ENCODE measurements around the gene MT3.

The MT3 gene

DNA sequence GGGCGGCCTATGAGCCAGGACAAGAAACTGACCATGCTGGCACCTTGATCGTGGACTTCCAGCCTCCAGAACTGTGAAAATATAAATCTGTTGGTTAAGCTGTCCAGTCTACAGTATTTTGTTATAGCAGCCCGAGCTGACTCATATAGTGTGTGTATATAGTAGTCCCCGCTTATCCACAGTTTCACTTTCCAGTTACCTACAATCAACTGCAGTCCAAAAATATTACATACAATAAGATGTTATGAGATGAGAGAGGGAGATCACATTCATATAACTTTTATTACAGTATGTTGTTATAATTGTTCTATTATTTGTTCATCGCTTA, 4.9 kb downstream of the MT3 start:
- H3K4me3 ChIP-seq (ENCODE audit: low read length): no peak overlapping the region
- TF ChIP-seq, protein P1, sequence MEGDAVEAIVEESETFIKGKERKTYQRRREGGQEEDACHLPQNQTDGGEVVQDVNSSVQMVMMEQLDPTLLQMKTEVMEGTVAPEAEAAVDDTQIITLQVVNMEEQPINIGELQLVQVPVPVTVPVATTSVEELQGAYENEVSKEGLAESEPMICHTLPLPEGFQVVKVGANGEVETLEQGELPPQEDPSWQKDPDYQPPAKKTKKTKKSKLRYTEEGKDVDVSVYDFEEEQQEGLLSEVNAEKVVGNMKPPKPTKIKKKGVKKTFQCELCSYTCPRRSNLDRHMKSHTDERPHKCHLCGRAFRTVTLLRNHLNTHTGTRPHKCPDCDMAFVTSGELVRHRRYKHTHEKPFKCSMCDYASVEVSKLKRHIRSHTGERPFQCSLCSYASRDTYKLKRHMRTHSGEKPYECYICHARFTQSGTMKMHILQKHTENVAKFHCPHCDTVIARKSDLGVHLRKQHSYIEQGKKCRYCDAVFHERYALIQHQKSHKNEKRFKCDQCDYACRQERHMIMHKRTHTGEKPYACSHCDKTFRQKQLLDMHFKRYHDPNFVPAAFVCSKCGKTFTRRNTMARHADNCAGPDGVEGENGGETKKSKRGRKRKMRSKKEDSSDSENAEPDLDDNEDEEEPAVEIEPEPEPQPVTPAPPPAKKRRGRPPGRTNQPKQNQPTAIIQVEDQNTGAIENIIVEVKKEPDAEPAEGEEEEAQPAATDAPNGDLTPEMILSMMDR (conservative IDR thresholded peaks at IDR 0.05; ENCODE audit: low read length): no peak
- no peak for DNase-seq (ENCODE audit: low read depth)

DNA sequence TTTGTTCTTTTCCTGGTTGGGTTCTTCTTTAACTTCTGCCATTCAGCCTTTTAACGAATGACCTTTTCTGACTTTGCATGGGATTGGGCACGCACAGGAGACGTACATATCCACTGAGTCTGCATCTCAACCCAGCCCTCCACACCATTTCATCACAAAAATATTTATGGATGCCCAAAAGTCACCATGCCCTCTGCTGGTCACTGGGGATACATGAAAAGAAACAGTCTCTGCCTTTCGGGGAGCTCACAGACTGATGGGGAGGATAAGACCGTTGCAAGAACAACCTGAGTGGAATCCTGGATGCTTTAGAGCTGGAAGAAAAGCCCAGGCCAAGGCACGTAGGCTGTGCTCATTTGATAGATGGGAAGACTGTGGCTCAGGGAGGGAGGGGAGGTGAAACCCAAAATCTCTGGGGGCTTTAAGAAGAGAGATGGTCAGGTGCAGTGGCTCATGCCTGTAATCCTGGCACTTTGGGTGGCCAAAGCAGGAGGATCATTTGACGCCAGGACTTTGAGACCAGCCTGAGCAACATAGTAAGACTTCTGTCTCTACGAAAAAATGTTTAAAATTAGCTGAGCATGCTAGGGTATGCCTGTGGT, 11.2 kb downstream of the MT3 start:
- TF ChIP-seq, protein P1 (conservative IDR thresholded peaks at IDR 0.05; ENCODE audit: low read length): peak; percentile 82
- DNase-seq (ENCODE audit: low read depth): peak; percentile 60
- H3K4me3 ChIP-seq (ENCODE audit: low read length): no peak overlapping the region

DNA sequence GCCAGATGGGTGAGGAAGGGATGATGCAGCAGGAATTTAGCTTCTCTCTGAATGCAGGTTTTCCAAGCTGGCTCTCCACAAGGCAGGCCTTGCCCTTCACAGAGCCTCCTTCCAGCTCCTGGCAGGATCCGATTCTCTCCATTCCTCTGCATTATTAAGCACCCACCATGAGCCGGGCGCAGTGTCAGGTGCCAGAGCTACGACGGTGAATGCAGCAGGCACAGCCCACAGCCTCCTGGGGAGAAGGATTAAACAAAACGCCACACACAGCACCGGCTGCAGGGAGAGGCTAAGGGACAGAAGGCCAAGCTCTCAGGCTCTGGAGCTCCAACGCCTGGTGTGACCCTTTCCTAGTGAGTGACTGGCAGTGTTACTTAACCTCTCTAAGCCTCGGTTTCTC, 12.0 kb downstream of the MT3 start:
- no peak overlapping the region for H3K4me3 ChIP-seq (ENCODE audit: low read length)
- TF ChIP-seq, protein P1 (conservative IDR thresholded peaks at IDR 0.05; ENCODE audit: low read length): no peak
- DNase-seq (ENCODE audit: low read depth): no peak

DNA sequence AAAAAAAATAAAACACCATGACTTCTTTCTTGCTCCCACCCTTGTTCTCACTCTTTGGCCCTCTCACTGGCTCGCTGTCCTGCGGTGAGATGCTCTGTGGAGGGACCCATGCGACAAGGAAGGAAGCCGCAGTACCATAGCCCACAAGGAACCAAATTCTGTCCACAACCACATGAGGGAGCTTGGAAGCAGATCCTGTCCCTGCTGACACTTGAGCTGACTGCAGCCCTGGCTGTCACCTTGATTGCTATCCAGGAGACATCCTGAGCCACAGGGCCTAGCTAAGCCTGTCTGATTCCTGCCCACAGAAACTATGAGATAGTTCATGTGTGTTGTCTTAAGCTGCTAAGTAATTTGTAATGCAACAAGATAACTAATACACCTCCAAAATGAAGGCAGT, 14.3 kb downstream of the MT3 start:
- TF ChIP-seq, protein P1 (conservative IDR thresholded peaks at IDR 0.05; ENCODE audit: low read length): peak; percentile 50
- no peak overlapping the region for H3K4me3 ChIP-seq (ENCODE audit: low read length)
- peak; percentile 38 for DNase-seq (ENCODE audit: low read depth)

DNA sequence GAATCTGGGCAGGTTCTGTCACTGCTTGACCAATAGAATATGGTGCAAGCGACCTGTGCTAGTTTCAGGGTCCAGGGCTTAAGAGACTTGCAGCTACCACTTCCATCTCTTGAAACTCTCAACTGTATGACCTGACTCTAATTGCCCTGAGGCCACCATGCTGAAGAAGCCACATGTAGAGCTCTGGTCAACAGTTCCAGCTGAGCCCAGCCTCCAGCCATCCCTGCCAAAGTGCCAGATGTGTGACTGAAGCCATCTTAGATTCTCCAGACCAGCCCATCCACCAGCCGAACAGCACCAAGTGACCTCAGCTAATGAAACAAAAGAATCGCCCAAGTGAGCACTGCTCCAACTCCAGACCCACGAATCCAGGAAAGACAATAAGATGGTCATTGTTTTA, 15.6 kb downstream of the MT3 start:
- no peak for DNase-seq (ENCODE audit: low read depth)
- H3K4me3 ChIP-seq (ENCODE audit: low read length): no peak overlapping the region
- TF ChIP-seq, protein P1 (conservative IDR thresholded peaks at IDR 0.05; ENCODE audit: low read length): no peak

DNA sequence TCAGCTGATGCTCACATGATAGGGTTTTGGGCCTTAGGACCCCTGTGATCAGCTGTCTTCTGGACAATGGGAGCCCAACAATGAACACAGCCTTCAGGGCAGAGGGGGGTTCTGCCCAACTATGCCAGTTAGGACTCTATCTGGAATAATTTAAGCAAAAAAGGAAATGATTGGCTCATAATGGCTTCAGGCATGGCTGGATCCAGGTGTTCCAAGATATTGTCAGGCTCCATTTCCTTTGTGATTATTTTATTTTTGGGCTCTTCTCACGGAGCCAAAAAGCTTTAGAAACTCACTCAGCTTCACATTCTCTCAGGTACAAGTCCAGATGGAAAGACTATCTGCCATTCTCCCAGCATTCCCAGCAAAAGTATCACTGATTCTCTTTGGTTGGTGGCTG, 16.1 kb downstream of the MT3 start:
- no peak overlapping the region for H3K4me3 ChIP-seq (ENCODE audit: low read length)
- TF ChIP-seq, protein P1 (conservative IDR thresholded peaks at IDR 0.05; ENCODE audit: low read length): no peak
- DNase-seq (ENCODE audit: low read depth): no peak

DNA sequence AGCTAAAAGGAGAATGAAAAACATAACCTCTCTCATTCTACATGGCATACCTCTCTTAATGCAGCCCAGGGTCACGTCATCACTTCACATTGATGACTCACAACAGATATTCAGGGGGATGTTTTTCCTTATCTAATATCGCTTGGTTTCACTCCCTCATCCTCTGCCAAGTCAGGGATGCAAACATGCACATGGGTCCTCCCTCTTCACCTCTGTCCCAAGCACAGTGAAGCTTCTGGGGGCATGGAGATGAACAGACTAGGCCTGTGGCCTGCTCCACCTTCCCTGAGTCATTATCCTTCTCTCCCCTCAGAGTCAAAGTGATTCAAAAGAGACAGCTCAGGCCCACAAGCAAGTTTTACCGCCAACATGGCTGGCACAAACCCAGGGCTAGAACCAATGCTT, 16.7 kb downstream of the MT3 start:
- DNase-seq (ENCODE audit: low read depth): no peak
- no peak overlapping the region for H3K4me3 ChIP-seq (ENCODE audit: low read length)
- TF ChIP-seq, protein P1 (conservative IDR thresholded peaks at IDR 0.05; ENCODE audit: low read length): no peak
